Esophagus squamous epithelium (tissue), 4 donors: ENCODE measurements around the gene PLEKHH1.

Source experiments
- CTCF ChIP-seq, 6 experiments: fragments of 450-650 bp in 4 of 6; fragments of 200-600 bp in 2 of 6; sonication (generic) in 2 of 6; IDR thresholded peaks; one replicate each; pipeline ENCODE4 v1.5.1; 2016 to 2019; ENCODE audit warnings: antibody characterized with exemption in 6 of 6, mild to moderate bottlenecking in 4 of 6, moderate library complexity in 4 of 6
- POLR2A ChIP-seq, 4 donors: fragments of 450-650 bp; IDR thresholded peaks; one replicate each; pipeline ENCODE4 v1.6.1; 2017; ENCODE audit warnings: antibody characterized with exemption in 4 of 4, mild to moderate bottlenecking in 4 of 4, moderate library complexity in 3 of 4

GRCh38 chr14:67517083-67517482, 16.0 kb upstream of the PLEKHH1 start:
- TF ChIP-seq CTCF (IDR thresholded peaks at IDR 0.05) (no peak), POLR2A (IDR thresholded peaks at IDR 0.05) (no peak)
